Measurements from ENCODE around the gene FBXL7. TPM values are rescaled to one million over a fixed set of nuclear protein-coding genes. Genes with fewer than 3 reads are reported as not detected.

Gene FBXL7
- total and polyA plus RNA-seq, 2 donors (not counting 1 experiment from before 2014, with no cell fraction given): not detected

DNA sequence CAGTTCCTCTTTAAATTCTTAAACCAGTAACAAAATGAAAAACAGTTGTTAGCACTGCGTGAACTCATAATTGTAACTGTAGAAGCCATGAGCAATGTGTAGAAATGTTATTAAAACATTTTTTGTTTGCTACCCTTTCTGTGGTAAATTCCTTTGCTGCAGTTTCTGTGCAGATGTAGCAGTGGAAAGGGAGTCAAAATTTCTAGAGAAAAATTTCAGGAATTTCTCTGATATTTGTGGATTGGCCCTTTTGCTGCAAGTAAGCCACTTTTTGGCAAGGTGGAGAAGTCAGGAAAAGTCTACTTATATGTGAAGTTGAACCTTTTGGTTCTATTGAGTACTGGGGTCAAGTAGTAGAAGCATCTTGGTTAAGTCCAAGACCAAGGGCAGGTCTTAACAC lies 10.1 kb downstream of the FBXL7 start:
- H4K20me1 ChIP-seq (ENCODE audit: control insufficient read depth, insufficient read depth, low read length, poor library complexity, severe bottlenecking): no peaks in the 10 kb centered on the region
- TF ChIP-seq EZH2 (IDR thresholded peaks at IDR 0.05; ENCODE audit: borderline replicate concordance, insufficient read depth, low read depth, low read length, poor library complexity, severe bottlenecking): no peak
- TF ChIP-seq, protein P1, sequence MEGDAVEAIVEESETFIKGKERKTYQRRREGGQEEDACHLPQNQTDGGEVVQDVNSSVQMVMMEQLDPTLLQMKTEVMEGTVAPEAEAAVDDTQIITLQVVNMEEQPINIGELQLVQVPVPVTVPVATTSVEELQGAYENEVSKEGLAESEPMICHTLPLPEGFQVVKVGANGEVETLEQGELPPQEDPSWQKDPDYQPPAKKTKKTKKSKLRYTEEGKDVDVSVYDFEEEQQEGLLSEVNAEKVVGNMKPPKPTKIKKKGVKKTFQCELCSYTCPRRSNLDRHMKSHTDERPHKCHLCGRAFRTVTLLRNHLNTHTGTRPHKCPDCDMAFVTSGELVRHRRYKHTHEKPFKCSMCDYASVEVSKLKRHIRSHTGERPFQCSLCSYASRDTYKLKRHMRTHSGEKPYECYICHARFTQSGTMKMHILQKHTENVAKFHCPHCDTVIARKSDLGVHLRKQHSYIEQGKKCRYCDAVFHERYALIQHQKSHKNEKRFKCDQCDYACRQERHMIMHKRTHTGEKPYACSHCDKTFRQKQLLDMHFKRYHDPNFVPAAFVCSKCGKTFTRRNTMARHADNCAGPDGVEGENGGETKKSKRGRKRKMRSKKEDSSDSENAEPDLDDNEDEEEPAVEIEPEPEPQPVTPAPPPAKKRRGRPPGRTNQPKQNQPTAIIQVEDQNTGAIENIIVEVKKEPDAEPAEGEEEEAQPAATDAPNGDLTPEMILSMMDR (IDR thresholded peaks at IDR 0.05): no peak
- no peaks in the 10 kb centered on the region for H3K4me1 Mint-ChIP-seq
- H2AFZ ChIP-seq (ENCODE audit: insufficient read depth, low read depth, low read length, poor library complexity, severe bottlenecking): no peak overlapping the region
- no peak overlapping the region for H3K4me3 ChIP-seq (ENCODE audit: control extremely low read depth in 1 of 5, extremely low read depth in 1 of 5, insufficient read depth in 1 of 5, low read depth in 2 of 5, low read length in 4 of 5)
- CTCF ChIA-PET: no interaction called here
- intact Hi-C loops (cut with micrococcal nuclease): no loop called here
- H3K27me3 ChIP-seq (replicated peaks in 1 of 4; ENCODE audit: control extremely low read depth in 1 of 4, control insufficient read depth in 3 of 4, insufficient read depth in 4 of 4, low read length in 3 of 4): no peaks in the 10 kb centered on the region
- H3K4me1 ChIP-seq (ENCODE audit: control insufficient read depth in 2 of 2, insufficient read depth in 2 of 2, low read length in 2 of 2): no peaks in the 10 kb centered on the region
- H3K27ac ChIP-seq (ENCODE audit: low read length in 2 of 2): no peak overlapping the region
- no peaks in the 10 kb centered on the region for H3K9me3 ChIP-seq (ENCODE audit: control extremely low read depth in 1 of 3, control insufficient read depth in 2 of 3, insufficient read depth in 1 of 3, low read length in 2 of 3)
- H3K9me3 Mint-ChIP-seq (ENCODE audit: insufficient read depth): peaks cover 2% of the 10 kb centered on the region
- H3K36me3 ChIP-seq (replicated peaks in 1 of 2; ENCODE audit: control extremely low read depth in 1 of 2, control insufficient read depth in 1 of 2, extremely low read depth in 1 of 2, insufficient read depth in 2 of 2, low read length in 1 of 2): no peaks in the 10 kb centered on the region
- POLR2A ChIA-PET: no interaction called here
- ATAC-seq (ENCODE audit: low read depth) (no peak), DNase-seq (no peak)
- no peak overlapping the region for H3K4me2 ChIP-seq (replicated peaks; ENCODE audit: low read depth, low read length, poor library complexity, severe bottlenecking)
- no peaks in the 10 kb centered on the region for H3K27me3 Mint-ChIP-seq
- H3K9ac ChIP-seq (ENCODE audit: low read length): no peak overlapping the region
- no peaks in the 10 kb centered on the region for H3K79me2 ChIP-seq (ENCODE audit: control insufficient read depth, insufficient read depth, low read length)
- H3K27ac Mint-ChIP-seq: no peak overlapping the region
- WGBS (ENCODE audit: insufficient coverage): no CpG with 5 or more reads among the region's 1 CpG
- H3K4me3 Mint-ChIP-seq: no peak overlapping the region

DNA sequence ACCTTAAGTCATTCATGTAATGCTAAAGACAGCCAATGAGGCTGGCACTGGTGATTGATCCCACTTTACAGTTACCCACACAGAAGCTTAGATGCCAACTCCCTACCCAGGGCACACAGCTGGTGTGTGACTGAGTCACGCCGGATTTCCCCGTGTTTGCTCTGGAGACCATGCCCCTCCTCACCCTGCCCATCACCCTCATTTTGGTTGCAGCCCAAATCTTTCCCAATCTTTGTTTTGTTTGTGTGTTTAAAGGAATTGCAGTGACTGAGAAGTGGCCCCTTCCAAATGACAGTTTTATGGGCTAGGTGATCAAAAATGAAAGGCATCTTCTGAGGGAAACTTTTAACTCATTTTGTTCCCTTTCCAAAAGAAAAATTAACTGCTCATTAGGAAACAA lies 10.9 kb downstream of the FBXL7 start:
- ChIA-PET POLR2A (no interaction called here), CTCF (no interaction called here)
- Histone ChIP-seq H3K79me2 (ENCODE audit: control insufficient read depth, insufficient read depth, low read length) (no peaks in the 10 kb centered on the region), H3K4me1 (ENCODE audit: control insufficient read depth in 2 of 2, insufficient read depth in 2 of 2, low read length in 2 of 2) (no peaks in the 10 kb centered on the region), H4K20me1 (ENCODE audit: control insufficient read depth, insufficient read depth, low read length, poor library complexity, severe bottlenecking) (no peaks in the 10 kb centered on the region), H3K9me3 (ENCODE audit: control extremely low read depth in 1 of 3, control insufficient read depth in 2 of 3, insufficient read depth in 1 of 3, low read length in 2 of 3) (no peaks in the 10 kb centered on the region), H3K4me2 (replicated peaks; ENCODE audit: low read depth, low read length, poor library complexity, severe bottlenecking) (no peak overlapping the region), H3K9ac (ENCODE audit: low read length) (no peak overlapping the region), H3K27me3 (replicated peaks in 1 of 4; ENCODE audit: control extremely low read depth in 1 of 4, control insufficient read depth in 3 of 4, insufficient read depth in 4 of 4, low read length in 3 of 4) (no peaks in the 10 kb centered on the region), H3K4me3 (ENCODE audit: control extremely low read depth in 1 of 5, extremely low read depth in 1 of 5, insufficient read depth in 1 of 5, low read depth in 2 of 5, low read length in 4 of 5) (no peak overlapping the region), H3K36me3 (replicated peaks in 1 of 2; ENCODE audit: control extremely low read depth in 1 of 2, control insufficient read depth in 1 of 2, extremely low read depth in 1 of 2, insufficient read depth in 2 of 2, low read length in 1 of 2) (no peaks in the 10 kb centered on the region), H3K27ac (ENCODE audit: low read length in 2 of 2) (no peak overlapping the region), H2AFZ (ENCODE audit: insufficient read depth, low read depth, low read length, poor library complexity, severe bottlenecking) (no peak overlapping the region)
- TF ChIP-seq, protein P1 (IDR thresholded peaks at IDR 0.05): no peak
- no peak for TF ChIP-seq EZH2 (IDR thresholded peaks at IDR 0.05; ENCODE audit: borderline replicate concordance, insufficient read depth, low read depth, low read length, poor library complexity, severe bottlenecking)
- Mint-ChIP-seq H3K4me1 (no peaks in the 10 kb centered on the region), H3K27me3 (no peaks in the 10 kb centered on the region), H3K9me3 (ENCODE audit: insufficient read depth) (peaks cover 5% of the 10 kb centered on the region), H3K27ac (no peak overlapping the region), H3K4me3 (no peak overlapping the region)
- ATAC-seq (ENCODE audit: low read depth): no peak
- intact Hi-C loops (cut with micrococcal nuclease): no loop called here
- DNase-seq: no peak
- no CpG with 5 or more reads among the region's 3 CpGs for WGBS (ENCODE audit: insufficient coverage)

Measured in B cell (primary cell).